ENCODE data around the gene PLXNB2.

The PLXNB2 gene

DNA sequence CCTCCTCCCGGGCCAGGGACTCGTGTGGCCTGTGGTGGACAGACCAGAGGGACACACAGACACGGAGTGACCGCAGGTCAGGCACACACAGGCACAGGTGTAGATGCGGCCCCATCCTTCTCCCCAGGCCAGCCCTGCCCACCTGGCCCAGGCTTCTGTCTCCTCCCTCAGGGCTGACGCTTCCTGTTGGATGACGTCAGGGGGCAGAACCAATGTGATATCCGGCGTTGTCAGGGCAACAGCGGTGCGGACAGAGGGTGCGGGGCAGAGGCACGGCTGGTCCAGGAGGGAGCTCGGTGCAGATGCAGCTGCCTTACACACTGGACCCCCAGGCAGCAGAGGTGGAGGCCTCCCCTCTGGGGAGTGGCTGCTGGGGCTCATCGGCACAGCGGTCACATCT is 59.7 kb downstream of the PLXNB2 start:
- no peak for DNase-seq (ENCODE audit: low read depth, low spot score)
- H3K4me3 ChIP-seq (ENCODE audit: low read length) = no peak overlapping the region

DNA sequence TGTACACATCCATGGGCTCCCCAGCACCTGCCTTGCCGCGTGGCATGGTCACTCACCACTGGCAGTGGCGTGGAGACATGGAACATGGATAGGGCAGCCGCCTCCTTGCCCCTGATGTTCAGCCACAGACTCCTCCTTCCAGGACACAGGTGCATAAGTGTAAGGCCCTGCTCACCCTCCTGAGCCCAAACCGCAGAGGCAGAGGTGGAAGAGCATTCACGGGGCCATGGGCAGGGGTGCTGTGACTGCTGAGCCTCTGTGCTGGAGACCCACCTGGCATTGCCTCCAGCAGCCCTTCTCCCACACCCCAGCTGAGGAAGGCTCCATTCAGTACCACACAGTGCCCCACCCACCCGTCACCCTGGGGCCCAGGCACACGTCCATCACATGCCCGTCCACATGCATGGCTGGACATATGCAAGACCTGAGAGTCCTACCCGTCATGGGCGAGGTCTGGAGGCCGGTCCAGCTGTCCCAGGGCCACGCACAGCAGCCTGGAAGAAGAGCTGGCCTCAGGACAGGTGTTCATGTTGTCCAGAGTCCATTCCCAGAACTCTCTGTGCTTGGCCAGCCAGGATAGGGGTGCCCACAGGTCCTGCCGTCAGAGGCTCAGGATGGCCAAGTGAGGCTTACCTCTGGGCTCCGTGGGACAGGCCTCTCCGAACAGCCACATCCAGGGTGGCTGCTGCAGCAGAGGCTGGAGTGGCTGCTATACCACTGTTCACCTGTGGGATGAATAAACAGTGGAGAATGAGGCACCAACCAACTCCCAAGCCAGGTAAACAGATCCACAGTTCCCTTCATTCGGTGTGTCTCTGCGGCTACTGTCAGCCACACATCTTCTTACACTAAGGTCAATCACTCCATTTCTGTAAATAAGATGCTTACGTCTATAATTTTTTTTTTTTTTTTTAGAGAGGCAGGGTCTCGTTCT is 60.9 kb downstream of the PLXNB2 start:
- H3K4me3 ChIP-seq (ENCODE audit: low read length) = peak overlapping the region; percentile 95
- no peak for DNase-seq (ENCODE audit: low read depth, low spot score)

DNA sequence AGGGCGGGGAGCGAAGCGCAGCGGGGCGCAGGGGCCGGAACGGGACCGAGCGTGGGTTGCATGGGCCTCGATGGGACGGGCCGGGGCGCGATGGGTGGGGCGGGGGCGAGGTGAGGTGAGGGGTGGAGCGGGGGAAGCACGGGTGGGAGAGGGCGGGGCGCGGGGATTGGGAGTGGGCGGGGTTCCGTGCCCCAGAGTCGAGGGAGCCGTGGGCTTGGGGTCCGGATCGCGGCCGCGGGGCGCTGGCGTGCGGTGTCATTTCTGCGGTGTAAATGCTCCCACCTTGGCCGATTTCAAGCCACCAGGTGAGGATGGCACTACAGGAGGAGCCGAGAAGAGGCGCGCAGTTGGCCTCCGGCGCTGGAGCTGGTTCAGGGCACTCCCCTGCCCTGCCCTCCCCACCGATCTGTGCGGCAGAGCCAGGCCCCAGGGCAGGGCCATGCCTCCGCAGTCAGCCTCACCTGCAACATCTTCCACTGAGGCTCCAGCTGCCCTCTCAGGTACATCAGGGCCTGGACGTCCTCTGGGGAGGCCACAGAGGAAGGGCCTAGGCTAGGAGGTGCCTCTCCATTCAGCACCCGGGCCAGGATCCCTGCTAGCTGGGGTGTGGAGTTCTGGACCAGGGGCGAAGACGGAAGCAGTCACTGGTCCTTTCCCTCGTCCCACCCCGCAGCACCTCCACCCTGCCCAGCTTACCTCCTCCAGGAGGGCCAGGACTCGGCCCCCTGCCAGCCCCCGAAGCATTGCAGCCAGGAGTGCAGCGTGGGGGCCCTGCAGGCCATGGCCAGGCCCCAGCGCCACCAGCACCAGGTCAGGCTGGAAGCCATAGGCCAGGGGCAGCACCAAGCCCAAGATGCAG is 62.0 kb downstream of the PLXNB2 start:
- peak overlapping the region; percentile 95 for H3K4me3 ChIP-seq (ENCODE audit: low read length)
- DNase-seq (ENCODE audit: low read depth, low spot score) = no peak

DNA sequence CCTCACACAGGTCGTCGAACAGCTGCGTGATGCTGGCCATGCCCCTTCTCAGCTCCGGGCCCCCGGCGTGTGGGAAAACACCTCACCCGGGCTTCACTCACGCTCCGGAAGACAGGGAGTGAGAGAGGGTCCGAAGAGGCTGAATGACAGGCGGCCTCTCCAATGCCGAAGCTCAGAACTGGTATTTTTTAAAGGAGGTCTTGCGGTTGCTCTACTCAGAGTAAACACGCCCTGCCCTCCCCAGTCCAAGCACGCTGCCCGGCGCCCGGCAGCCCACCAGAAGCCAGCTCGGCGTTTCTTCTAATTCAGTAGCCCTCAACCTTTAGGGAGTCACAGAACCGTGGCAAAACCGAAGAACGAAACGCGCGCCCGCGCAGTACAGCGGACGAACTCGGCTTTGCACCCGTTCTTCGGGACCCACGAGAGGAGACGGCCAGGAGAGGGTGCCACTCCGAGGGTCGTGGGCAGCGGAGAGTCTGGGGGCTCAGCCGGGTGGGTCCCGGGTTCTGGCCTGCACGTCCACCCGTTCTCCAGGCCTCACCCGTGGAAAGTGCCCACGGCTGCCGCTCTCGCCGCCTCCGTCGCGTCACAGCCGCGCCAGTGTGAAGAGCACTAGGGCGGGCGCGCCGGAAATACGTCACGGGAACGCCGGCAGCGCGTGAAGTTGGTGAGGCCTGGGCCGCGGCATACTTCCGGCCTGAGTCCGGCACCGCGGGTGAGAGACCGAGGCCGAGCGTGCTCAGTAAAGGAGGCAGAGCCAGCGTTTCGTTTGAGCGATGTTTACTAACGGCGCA is 62.8 kb downstream of the PLXNB2 start, which contains the start of gene TUBGCP6:
TUBGCP6 (minus strand) TSS at position 604 of the 794 bp plus-strand sequence; CDS start at position 40, 564 bp downstream.
- DNase-seq (ENCODE audit: low read depth, low spot score) = peak; percentile 84
- peak within 1 kb of the TSS; percentile 95 for H3K4me3 ChIP-seq (ENCODE audit: low read length)

DNA sequence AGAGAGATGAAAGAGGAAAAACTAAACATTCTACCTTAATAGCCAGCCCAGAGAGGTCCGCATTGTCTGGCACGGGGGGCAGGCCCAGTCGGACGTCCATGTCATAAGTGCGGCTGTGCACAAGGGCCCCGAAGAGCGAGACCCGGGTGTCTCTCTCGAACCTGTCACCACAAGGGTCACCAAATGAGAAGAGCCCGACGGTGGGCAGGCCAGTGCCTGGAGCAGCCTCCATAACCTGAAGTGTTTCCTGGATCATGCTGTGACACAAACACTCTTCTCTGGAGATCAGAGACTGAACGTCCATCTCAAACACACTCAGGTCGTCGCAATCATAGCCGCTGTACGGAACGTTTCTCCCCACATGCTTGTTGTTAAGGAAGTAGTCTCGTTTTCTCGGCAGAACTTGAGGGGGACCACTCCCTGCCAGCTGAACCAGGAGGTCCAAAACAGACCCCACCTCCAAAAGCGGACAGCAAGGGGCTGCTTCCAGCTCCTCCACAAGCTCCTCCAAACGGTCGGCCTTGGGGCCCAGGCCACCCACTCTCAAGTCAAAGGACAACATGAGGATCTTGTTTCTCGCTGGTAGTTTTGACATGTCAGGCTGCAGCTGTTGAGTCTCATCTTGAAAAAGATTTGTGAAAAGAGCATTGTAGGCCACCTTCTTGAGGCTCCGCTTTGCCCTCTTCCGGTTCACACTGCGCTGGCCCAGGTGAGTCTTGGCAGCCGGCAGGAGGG is 63.6 kb downstream of the PLXNB2 start:
- no peak for DNase-seq (ENCODE audit: low read depth, low spot score)
- H3K4me3 ChIP-seq (ENCODE audit: low read length) = peak overlapping the region; percentile 95

DNA sequence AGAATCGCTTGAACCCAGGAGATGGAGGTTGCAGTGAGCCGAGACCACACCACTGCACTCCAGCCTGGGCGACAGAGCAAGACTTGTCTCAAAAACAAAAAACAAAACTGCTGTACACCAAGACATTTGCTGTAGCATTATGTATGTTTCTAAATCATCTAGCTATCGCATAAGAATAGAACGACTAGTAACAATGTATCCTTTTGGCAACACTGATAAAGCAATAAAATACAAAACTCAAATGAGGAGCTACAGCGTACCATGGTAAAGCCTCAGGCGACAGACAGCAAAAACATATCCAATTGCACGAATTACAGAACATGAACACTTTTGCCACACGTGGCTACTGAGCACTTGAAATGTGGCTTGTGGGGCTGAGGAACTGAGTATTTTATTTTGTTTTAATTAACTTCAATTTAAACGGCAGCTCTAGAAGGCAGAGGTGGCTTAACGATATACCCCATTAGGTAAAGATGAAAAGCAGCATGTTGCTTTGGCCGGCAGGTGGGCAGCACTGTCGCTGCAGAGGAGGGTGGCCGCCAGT is 65.0 kb downstream of the PLXNB2 start:
- no peak overlapping the region for H3K4me3 ChIP-seq (ENCODE audit: low read length)
- DNase-seq (ENCODE audit: low read depth, low spot score) = no peak

DNA sequence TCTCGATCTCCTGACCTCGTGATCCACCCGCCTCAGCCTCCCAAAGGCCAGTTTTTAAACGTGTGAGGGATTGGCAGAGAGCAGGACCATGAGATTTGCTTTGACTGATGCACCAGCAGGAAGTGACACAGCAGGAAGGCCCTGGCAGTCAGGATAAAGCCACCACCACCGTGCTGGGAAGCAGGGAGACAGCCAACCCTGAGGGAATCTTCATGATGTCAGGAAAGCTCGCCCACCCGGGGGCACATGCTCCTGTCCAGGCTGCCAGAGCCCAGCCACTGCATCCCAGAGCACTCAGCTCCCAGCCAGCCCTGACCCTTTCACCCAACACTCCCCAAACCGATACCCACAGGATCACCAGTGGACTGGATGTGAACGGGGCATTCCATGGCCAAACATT is 68.7 kb downstream of the PLXNB2 start:
- no peak overlapping the region for H3K4me3 ChIP-seq (ENCODE audit: low read length)
- no peak for DNase-seq (ENCODE audit: low read depth, low spot score)

DNA sequence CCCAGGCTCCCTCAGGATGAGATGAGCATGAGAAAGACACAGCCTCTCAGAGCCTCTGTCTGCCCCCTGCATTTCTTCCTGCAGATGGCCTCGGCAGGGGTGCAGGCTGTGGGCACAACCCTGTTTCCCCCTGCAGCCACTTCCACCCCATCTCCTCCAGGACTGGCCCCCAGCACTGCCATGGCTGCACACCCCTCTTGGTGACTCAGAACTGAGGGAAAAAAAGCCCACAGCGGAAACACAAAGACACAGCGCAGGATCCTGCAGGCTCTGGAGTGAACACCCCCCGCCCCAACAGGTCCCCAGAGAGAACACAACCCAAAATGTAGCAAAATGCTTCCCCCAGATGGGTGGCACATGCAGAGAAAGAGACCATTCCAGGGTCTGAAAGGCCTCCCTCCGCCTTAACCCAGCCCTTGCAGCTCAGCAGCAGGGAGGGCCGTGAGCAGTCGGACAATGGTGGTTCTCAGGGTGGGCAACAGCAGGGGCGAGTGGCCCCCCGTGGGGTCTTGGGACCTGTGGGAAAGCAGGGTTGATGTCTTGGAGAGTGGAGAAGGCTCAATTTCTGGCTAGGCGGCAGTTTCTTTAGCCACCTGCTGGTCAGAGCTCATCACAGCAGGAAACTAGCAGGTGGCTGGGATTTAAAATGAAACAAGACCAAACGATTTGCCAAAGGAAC is 70.6 kb downstream of the PLXNB2 start:
- DNase-seq (ENCODE audit: low read depth, low spot score) = peak; percentile 37
- no peak overlapping the region for H3K4me3 ChIP-seq (ENCODE audit: low read length)

DNA sequence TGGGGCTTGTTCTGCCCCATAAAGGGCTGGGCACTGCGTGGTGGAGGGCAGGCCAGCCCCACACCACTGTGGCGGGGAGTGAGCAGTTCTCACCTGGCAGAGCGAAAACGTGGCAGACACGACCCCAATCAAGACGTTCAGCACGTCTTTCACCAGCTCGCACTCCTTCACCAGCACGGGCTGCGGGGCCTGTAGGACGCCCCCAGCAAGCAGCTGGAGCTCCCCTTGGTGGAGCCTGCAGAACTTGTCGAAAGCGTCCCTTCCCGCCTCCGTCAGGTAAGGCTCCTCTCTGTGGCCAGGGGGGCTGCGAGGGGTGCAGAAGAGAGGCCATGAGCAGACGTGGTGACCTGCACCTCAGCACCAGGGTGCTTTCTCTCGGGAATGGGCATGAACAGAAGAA is 74.2 kb downstream of the PLXNB2 start:
- no peak for DNase-seq (ENCODE audit: low read depth, low spot score)
- H3K4me3 ChIP-seq (ENCODE audit: low read length) = no peak overlapping the region

DNA sequence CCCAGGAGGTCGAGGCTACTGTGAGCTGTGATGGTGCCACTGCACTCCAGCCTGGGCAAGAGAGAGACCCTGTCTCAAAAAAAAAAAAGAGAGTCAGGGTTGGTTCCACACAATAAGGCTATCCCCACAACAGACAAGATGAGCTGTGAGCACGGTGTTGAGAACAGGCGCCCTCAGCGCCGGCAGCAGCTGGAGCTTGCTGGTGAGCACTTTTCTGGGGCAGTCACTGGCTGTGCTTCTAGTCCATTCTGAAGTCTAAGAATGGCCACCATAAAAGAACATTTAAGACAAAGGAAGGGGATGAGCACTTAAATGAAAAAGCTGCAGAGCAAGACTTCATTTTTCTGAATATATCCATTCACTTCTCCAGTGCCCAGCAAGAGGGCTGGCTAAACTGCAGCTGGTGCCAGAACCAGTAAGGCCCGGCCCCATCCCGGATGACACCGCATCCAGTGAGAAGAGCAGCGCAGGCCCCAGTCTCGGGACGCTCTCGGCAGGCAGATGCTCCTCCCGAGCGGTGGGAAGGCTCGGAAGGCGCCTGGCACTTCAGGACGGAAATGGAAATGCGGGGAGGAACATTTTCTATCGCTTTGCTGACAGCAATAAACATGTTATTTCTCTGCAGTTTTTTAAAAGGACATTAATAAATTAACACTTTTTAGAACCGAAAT is 74.8 kb downstream of the PLXNB2 start:
- H3K4me3 ChIP-seq (ENCODE audit: low read length) = no peak overlapping the region
- no peak for DNase-seq (ENCODE audit: low read depth, low spot score)

DNA sequence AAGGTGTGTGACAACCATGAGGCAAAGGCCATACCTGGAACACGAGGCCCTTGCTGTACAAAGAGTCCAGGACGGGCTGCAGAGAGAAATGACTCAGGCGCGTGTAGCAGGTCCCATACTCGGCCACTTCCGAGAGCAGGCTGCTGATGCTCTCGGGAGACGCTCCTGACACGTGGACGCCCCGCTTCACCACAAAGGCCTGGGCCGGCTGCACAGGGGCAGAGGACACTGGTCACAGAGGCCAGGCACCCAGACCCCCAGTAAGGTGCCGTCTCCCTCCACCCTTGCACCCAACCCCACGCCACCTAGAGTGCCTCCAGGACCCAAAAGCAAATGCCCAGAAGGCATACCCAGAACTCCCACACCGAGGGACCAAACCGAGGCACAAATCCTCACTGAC is 78.1 kb downstream of the PLXNB2 start:
- H3K4me3 ChIP-seq (ENCODE audit: low read length) = no peak overlapping the region
- no peak for DNase-seq (ENCODE audit: low read depth, low spot score)

DNA sequence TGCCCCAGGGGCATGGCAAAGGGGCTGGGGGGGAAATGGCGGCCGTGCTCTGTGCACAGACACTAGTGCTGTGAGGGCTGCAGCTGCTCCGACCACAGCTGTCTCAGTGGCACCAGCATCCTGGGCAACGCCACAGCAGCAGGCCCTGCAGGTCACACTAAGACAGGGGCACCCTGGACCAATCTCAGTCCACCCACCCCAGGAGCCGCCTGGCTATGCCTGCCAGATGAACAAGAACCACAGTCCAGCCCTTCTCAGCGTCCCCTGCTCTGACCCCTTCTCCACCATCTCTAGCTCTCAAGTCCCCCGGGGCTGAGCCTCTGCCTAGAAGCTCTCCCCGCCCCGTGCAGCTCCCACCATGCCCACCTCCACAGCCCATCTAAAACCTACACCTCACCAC is 79.1 kb downstream of the PLXNB2 start:
- H3K4me3 ChIP-seq (ENCODE audit: low read length) = no peak overlapping the region
- DNase-seq (ENCODE audit: low read depth, low spot score) = no peak

DNA sequence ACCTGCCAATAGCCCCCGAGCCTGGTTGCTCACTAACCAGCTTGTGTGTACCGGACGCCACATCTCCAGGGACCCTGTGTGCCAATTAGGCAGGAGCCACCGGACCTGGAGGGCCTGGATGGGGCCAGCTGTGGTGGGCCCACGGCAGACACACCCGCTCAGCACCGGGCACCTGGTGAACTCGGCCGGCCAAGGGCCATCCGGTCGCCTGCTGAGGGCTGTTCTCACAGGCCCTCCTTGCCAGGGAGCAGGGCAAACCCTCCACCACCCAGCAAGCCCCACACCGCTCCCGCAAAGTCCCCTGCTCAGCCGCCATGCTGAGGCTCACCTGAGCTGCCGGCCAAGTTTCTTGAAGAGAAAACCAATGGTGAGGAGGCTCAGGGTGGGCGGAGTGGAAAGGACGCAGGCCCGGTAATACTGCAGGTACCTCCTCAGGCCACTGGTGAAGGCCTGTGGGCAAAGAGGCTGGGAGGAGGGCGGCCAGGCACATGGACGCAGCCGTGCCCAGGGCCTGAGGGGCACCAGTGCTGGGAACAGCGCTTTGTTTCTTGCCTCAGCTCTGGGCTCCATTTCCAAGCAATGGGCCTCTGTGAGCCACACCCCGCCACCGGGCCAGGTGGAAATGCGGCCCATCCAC is 79.7 kb downstream of the PLXNB2 start:
- no peak for DNase-seq (ENCODE audit: low read depth, low spot score)
- H3K4me3 ChIP-seq (ENCODE audit: low read length) = no peak overlapping the region

DNA sequence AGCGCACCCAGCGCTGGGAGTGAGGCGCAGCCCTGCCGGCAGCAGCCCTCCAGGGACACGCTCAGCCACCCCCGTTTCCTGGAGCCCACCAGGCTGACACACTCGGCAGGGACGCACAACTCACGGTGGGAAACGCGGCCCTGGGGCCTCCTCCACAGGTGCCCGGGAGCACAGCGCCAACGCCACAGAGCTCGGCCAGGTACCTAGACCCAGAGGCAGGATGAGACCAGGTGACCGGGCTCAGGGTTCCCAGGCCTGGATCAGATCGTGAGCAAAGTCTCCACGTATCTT is 80.6 kb downstream of the PLXNB2 start:
- H3K4me3 ChIP-seq (ENCODE audit: low read length) = no peak overlapping the region
- no peak for DNase-seq (ENCODE audit: low read depth, low spot score)

DNA sequence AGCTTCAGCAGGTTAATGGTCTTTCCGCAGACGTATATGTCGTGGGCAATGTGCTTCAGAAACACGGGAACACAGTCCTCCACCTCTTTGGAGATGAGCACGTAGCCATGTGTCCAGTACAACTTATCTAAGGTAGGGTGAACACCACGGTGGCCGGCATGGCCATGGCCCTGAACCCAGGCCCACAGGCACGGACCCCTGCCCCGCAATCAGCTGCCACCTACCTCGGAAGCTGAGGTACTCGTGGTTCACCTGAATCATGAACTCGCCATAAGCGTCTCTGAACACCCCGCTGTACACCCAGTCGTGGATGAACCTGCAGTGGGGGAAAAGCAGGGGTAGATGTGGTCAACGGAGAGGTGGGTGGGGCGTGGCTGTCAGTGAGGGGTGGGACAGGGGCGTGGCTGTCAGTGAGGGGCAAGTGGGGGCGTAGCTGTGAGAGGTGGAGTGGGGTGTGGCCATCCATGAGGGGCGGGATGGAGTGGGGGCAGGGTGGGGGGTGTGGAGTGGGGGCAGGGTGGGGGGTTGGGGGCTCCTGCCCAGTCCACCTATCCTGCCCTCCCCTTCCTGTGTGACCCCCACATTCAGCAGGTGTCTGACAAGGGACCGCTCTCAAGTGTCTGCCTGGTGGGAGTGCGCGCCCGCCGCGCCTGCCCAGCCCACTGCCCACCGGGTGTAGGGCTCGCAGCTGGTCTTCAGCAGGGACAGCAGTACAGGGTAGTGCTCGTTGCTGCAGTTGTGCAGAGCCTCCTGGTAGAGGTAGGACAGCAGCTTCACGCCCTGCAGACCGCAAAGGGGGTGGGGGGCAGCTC is 81.2 kb downstream of the PLXNB2 start:
- no peak overlapping the region for H3K4me3 ChIP-seq (ENCODE audit: low read length)
- DNase-seq (ENCODE audit: low read depth, low spot score) = no peak

DNA sequence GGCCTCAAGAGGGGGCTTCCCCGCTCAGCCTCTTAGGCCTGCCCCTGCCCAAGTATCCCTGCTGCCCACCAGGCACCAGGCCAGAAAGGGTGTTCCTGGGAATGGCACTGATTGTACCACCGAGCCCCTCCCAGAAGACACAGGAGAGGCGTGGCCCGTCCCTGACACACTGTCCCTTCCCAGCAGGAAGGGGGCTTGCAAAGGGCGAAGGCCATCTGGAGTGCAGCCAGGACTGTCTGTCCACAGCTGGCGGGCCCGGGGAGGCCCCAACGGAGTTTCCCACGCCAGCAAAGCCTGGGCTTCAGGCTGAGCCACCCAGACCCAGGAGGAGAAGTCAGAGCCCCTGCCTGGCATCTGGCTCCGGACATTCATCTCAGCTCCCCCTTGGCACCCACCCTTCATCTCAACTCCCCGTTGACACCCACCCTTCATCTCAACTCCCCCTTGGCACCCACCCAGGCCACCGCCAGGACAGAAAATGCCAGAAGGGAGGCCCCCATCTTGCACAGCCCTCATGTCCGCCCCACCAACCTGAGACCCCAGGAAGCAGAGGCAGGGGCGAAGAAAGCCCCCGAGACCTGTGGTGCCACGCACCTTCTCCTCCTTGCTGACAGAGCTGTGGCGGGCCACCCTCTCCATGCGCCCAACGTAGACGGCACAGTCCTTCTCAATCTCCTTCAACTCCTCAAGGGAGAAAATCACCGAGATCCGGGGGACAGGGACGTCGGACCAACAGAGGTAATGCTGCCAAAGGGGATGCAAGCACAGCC is 82.1 kb downstream of the PLXNB2 start:
- no peak overlapping the region for H3K4me3 ChIP-seq (ENCODE audit: low read length)
- no peak for DNase-seq (ENCODE audit: low read depth, low spot score)

All from Jurkat, Clone E6-1 (cell line).